Osteoblast (primary cell): ENCODE results near the gene SV2B. TPM values are rescaled to one million over a fixed set of nuclear protein-coding genes. Genes with fewer than 3 reads are reported as not detected.
A peak's percentile ranks its signal among the peaks of the same experiment; 100 is the strongest.

Experiments
- DNase-seq: peaks from one replicate; pipeline ENCODE4 v3.0.0; 2011; ENCODE audit warnings: low spot score, mixed read lengths; ENCODE audit not compliant: insufficient read length; ENCODE audit errors: missing footprints
- H2AFZ ChIP-seq: 2 replicates; pipeline ENCODE4 v1.6.0; 2011; ENCODE audit warnings: mild to moderate bottlenecking, low read length
- H3K27ac ChIP-seq: 2 replicates; pipeline ENCODE4 v1.5.1; 2011; ENCODE audit warnings: mild to moderate bottlenecking, low read depth, low read length, moderate library complexity
- H3K27me3 ChIP-seq: 2 replicates; pipeline ENCODE4 v1.6.0; 2012; ENCODE audit warnings: mild to moderate bottlenecking, control low read depth, inconsistent platforms, low read length, moderate library complexity; ENCODE audit not compliant: insufficient read depth
- H3K36me3 ChIP-seq: 2 replicates; pipeline ENCODE4 v1.5.1; 2011; ENCODE audit warnings: mild to moderate bottlenecking, low read length, control low read depth, moderate library complexity; ENCODE audit not compliant: insufficient read depth
- H3K4me1 ChIP-seq: 2 replicates; pipeline ENCODE4 v1.5.1; 2011; ENCODE audit warnings: mild to moderate bottlenecking, low read length, control low read depth, moderate library complexity; ENCODE audit not compliant: insufficient read depth
- H3K4me2 ChIP-seq: 2 replicates; pipeline ENCODE4 v1.6.0; 2011; ENCODE audit warnings: mild to moderate bottlenecking, low read length; ENCODE audit not compliant: insufficient read depth
- H3K4me3 ChIP-seq: fragments of 200-600 bp; sonication (generic); 3 replicates; pipeline ENCODE4 v1.5.1; 2012; ENCODE audit warnings: mild to moderate bottlenecking, low read length, inconsistent platforms; ENCODE audit not compliant: insufficient read depth
- H3K79me2 ChIP-seq: 2 replicates; pipeline ENCODE4 v1.6.0; 2012; ENCODE audit warnings: mild to moderate bottlenecking, low read length, control low read depth, inconsistent platforms; ENCODE audit not compliant: insufficient read depth
- H3K9me3 ChIP-seq: 2 replicates; pipeline ENCODE4 v1.5.1; 2011; ENCODE audit warnings: low read depth, low read length, control low read depth
- H4K20me1 ChIP-seq: 2 replicates; pipeline ENCODE4 v1.6.0; 2012; ENCODE audit warnings: mild to moderate bottlenecking, low read length, control low read depth; ENCODE audit not compliant: insufficient read depth
- CTCF ChIP-seq: IDR thresholded peaks from 2 replicates; pipeline ENCODE4 v1.5.1; 2011; ENCODE audit warnings: mild to moderate bottlenecking, low read depth, low read length, moderate library complexity; ENCODE audit errors: extremely low read depth
- total RNA-seq: library from RNA; depleted of rRNA; stranded (reverse); fragments of >200 nt; gene quantifications from 2 replicates; pipeline ENCODE4 v1.2.3, GENCODE V29; 2012

Gene SV2B
- total RNA-seq, 1 donor: not detected

- Histone ChIP-seq H3K79me2 (no peaks in the 10 kb centered on the region), H3K4me3 (no peak overlapping the region), H3K4me2 (no peak overlapping the region), H3K27ac (no peak overlapping the region), H3K36me3 (no peaks in the 10 kb centered on the region), H2AFZ (no peak overlapping the region), H3K27me3 (peaks cover 5% of the 10 kb centered on the region), H3K4me1 (no peaks in the 10 kb centered on the region), H3K9me3 (no peaks in the 10 kb centered on the region), H4K20me1 (no peaks in the 10 kb centered on the region)
- DNase-seq: no peak
- no peak for TF ChIP-seq CTCF
Measured at GRCh38 chr15:91067036-91067435, 33.0 kb upstream of the SV2B start.

- DNase-seq: no peak
- Histone ChIP-seq H3K9me3 (no peaks in the 10 kb centered on the region), H2AFZ (no peak overlapping the region), H3K27me3 (peaks cover 5% of the 10 kb centered on the region), H3K27ac (no peak overlapping the region), H4K20me1 (no peaks in the 10 kb centered on the region), H3K4me3 (no peak overlapping the region), H3K36me3 (no peaks in the 10 kb centered on the region), H3K4me2 (no peak overlapping the region), H3K79me2 (no peaks in the 10 kb centered on the region), H3K4me1 (no peaks in the 10 kb centered on the region)
- no peak for TF ChIP-seq CTCF
Measured at GRCh38 chr15:91068436-91068835, 31.6 kb upstream of the SV2B start.

GRCh38 chr15:91068966-91069365 is 31.1 kb upstream of the SV2B start:
- Histone ChIP-seq H2AFZ (no peak overlapping the region), H3K9me3 (no peaks in the 10 kb centered on the region), H3K4me3 (no peak overlapping the region), H3K27me3 (peaks cover 5% of the 10 kb centered on the region), H4K20me1 (no peaks in the 10 kb centered on the region), H3K4me2 (no peak overlapping the region), H3K4me1 (no peaks in the 10 kb centered on the region), H3K79me2 (no peaks in the 10 kb centered on the region), H3K36me3 (no peaks in the 10 kb centered on the region), H3K27ac (no peak overlapping the region)
- no peak for DNase-seq
- peak; percentile 5 for TF ChIP-seq CTCF

GRCh38 chr15:91070872-91071271 is 29.2 kb upstream of the SV2B start:
- no peak overlapping the region for H2AFZ ChIP-seq
- H3K4me3 ChIP-seq: no peak overlapping the region
- H3K36me3 ChIP-seq: no peaks in the 10 kb centered on the region
- no peaks in the 10 kb centered on the region for H4K20me1 ChIP-seq
- H3K27ac ChIP-seq: no peak overlapping the region
- H3K9me3 ChIP-seq: no peaks in the 10 kb centered on the region
- no peak for DNase-seq
- H3K4me2 ChIP-seq: no peak overlapping the region
- H3K27me3 ChIP-seq: peaks cover 5% of the 10 kb centered on the region
- TF ChIP-seq CTCF: no peak
- no peaks in the 10 kb centered on the region for H3K79me2 ChIP-seq
- H3K4me1 ChIP-seq: no peaks in the 10 kb centered on the region
